NCI-H146 (cell line): ENCODE data around the gene SLC43A2.

Source experiments
- DNase-seq: peaks from one replicate; lab custom pipeline; 2025; lab: John Stamatoyannopoulos, UW

The SLC43A2 gene

DNA sequence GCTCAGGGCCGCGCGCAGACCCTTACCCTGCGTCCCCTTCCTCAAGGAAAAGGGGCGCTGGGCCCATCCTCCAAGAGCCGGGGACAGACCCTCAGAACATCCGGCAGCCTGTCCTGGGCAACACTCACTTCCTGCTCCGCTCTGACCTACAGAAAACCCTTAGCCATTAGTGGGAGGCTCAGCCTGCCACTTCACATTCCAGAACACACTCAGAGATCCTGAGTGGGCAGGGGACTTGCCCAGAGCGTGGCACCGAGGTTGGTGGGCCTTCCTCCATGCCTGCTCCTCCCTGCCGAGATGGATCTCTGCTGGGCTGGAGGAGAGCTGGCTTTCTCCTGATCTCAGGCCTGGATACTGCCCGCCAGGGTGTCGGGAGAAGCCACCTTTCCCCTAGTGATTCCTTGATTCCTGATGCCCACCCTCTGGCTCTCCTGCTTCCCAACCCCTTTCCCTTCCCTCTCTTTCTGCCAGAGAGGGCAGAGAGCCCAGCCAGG lies 15.4 kb upstream of the SLC43A2 start:
- no peak for DNase-seq

DNA sequence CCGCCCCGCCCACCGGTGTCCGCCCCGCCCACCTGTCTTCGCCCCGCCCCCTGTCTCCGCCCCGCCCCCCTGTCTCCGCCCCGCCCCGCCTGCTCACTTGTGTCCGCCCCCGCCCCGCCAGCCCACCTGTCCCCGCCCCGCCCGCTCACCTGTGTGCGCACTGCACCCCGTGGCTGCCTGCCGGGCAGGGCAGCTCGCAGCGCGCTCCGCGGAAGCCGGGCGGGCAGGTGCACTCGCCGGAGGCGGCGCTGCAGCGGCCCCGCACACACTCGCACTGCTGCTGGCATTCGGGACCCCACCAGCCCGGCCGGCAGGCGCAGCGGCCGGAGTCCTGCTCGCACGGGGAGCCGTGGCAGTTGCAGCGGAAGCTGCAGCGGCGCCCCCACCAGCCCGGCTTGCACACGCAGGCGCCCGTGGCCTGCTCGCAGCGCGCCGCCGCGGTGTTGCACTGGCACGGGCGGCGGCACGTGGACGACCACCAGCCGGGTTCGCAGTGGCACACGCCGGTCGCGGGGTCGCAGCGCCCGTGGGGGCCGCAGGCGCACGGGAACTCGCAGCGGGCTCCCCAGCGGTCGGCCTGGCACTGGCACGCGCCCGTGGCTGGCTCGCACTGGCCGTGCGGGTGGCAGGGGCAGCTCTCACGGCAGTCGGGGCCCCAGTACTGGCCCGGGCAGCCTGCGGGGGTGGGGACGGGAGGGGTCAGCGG lies 14.8 kb upstream of the SLC43A2 start:
- peak; percentile 90 for DNase-seq

DNA sequence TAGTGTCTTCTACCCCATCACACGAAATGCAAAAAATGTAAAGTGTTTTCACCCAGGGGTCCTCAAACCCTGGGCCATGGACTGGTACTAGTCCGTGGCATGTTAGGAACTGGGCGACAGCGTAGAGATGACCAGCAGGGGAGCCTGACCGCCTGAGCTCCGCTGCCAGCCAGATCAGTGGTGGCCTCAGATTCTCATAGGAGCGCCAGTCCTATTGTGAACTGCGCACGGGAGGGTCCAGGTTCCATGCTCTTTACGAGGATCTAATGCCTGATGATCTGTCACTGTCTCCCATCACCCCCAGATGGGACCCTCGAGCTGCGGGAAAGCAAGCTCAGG lies 12.4 kb upstream of the SLC43A2 start:
- no peak for DNase-seq

DNA sequence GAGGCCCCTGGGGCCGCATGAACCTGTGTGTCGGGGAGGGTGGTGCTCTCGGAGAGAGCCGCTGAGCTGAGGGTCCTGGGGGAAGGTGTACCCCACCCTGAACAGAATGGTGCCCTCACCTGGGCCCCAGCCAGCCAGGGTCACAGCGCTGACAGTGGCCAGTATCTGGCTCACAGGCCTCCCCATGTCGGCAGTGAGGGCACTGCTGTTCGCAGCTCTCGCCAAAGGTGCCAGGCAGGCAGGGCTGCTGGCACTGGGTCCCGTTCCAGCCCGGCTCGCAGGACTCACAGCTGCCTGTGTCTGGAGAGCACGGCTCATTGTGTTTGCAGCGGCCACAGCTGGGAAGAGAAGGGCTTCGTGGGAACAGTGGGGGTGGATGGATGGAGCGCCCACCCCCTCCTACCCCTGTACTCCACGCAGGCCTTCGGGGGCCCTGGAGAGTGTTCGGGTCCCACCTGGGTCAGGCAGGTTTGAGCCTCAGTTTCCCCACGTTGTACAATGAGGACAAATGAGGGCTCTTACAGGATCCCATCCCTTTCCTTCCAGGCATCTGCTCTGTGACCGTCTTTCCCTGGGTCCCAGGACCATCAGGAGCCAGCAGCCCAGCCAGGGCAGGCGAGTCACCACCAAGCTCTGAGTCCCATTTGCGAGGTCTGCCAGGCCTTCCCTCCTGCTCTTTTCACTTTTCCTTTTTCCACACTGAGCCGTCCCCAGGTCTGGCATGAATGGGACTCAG lies 11.9 kb upstream of the SLC43A2 start:
- DNase-seq: no peak

DNA sequence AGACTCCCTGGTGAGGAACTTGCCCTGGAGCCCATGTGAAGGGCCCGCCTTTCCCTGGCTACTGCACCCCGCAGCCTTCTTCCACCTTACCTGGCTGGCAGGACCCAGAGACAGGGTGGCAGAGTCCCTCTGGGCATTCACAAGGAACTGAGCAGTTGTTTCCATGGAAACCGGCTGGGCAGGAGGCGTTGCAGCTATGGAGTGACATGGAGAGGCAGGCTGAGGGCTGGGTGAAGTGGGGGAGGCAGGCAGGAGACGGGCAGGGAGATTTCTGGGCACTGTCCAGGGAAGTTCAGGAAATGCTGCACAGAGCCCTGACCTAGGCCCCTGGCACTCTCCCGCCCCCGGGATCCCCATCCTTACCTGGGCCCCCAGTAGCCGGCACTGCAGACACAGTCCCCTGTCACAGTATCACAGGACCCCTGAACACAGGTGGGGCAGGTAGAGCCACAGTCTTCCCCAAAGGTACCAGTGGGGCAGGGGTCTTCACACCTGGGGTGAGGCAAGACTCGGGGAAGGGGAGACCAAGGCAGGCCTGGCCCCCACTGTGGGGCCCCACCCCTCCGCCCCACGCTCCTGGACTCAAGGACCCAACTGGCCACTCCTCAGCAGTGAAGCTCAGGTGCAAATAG lies 11.0 kb upstream of the SLC43A2 start:
- peak; percentile 21 for DNase-seq

DNA sequence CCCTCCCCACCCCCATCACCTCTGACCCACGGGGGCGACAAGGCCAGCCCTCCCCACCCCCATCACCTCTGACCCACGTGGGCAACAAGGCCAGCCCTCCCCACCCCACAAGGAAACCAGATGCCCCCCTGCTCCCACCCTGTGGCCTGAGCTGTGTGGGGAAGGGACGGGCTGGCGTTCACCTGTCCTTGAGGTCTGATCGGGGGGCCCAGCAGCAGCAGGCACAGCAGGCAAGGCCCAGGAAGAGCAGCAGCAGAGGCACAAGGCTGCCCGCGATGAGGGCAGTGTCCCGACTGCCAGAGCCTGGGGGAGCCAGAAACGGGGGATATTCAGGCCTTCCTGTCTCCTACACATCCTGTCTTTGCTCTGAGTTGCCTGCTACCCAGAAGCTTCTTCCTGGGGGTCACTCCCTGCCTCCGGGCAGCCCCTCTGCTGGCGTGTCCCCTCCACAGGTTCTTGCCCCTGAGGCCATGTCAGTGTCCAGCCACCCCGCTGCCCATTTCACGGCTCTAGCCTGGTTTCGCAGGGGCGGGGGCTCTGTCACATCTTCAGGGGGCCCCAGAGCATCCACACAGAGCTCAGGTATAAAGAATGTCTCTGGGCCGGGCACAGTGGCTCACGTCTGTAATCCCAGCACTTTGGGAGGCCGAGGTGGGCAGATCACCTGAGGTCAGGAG lies 10.1 kb upstream of the SLC43A2 start:
- DNase-seq: no peak

DNA sequence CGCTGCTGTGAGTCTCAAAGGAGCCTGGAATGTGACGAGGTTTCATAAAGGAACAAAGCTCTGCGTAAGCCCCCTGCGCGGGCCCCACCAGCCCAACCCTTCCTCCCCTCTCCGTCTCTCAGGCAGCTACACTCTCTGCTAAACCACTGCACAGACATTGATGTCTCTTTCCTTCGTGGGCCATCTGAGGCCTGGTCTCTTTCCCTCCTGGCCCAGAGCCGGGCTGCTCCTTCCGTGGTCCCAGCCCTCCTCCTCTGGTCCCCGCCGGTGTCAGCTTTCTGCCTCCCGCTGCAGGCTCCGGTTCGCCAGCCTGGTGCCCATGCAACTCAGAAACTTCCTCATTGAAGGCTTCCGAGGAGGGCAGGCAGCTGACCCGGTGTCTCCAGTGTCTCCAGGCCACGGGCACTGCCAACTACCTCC lies 9.5 kb upstream of the SLC43A2 start:
- no peak for DNase-seq

DNA sequence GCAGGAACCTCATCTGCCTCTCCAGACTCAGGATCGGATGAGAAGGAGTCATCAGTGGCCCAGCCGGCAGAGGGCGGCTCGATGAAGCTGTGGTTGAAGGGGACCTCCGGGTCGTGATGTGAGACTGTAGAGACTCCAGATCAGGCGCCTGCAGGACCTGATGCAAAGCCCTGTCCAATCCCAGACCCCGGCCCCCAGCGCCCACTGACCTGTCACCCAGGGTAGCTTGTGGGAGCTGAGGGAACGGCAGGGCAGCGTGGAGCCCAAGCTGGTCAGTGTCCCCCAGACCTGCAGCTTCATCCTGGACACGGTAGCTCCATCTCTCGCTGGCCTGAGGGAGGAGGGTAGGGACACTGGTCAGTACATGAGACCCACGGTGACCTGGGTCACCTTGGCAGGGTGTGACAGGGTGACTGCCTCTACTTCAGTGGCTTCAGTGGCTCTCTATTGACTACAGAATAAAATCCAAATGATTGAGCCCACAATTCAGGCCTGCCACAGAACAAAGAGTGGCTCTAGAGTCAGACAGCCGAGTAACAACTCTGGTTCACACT lies 8.2 kb upstream of the SLC43A2 start:
- DNase-seq: no peak

DNA sequence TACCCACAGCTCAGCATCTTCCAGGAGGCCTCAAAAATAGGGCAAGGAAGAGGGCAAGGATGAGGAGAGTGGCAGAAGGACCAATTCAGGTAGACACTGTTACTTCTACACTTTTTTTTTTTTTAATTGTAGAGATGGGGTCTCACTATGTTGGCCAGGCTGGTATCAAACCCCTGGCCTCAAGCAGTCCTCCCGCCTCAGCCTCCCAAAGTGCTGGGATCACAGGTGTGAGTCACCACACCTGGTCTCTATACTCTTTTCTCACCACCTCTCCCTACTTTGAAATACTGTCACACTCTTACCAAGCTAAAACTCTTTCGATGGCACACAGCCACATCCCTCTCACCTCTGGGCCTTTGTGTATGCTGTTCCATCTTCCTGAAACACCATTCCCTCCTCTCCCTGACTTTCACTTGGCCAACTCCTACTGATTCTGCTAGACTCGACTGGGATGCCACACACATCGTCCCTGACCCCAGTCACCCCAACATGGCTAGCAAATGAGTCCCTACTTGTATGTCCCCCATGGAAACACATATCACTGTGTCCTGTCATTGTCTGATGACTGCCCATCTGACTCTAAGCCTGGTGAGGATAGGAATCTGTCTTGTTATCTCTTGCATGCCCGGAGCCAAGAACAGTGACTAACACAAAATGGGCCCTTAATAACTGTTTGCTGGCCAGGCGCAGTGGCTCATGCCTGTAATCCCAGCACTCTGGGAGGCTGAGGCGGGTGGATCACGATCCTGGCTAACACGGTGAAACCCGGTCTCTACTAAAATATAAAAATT lies 7.2 kb upstream of the SLC43A2 start:
- no peak for DNase-seq

DNA sequence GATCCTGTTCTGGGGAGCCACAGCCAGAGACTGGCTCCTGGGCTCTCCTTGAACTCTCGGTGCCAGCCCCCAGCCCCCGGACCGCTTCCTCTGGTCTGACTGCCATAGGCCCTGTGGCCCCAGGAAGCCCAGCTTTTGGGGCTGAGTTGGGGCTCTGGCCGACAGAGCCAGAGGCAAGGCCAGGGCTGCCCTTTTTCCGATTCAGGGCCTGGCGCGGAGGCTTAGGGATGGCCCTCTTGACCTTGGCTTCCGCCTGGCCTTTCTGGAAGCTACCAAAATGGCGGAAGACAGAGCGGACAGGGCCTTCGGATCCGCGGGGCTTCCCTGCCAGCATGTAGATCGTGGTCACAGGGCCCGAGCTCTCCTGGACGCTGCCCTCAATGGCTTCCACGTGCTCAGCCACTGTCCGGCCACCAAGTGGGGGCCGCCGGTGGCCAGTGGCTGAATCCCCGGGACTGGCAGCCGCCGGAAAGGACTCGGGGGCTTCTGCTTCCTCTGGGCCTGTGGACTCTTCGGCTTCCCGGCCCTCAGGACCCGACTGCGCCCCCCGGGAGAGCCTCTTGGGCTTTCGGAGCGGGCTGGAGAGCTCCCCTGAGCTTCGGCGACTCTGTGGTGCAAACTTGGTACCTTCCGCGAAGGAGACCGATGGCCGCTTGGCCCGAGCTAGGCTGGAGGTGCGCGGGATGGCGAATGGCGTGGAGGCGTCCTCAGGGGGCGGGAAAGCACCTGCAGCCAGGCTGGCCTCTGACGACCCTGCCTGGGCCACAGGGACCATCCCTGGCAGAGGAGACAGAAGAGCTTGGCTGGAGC lies 6.4 kb upstream of the SLC43A2 start:
- DNase-seq: no peak

DNA sequence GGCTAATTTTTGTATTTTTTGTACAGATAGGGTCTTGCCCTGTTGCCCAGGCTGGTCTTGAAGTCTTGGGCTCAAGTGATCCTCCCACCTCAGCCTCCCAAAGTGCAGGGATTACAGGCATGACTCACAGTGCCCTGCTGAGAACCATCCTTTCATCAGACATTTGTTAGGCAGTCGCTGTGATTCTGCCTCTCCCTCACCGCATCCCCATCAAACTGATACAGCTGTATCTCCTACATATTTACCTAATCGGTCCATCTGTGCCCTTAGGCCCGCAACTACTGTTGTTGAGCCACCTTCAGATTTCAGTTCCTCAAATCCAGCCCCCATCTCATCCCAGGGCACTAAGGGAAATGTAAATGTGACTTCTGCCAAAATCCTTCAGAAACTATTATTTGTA lies 2.0 kb upstream of the SLC43A2 start:
- no peak for DNase-seq

DNA sequence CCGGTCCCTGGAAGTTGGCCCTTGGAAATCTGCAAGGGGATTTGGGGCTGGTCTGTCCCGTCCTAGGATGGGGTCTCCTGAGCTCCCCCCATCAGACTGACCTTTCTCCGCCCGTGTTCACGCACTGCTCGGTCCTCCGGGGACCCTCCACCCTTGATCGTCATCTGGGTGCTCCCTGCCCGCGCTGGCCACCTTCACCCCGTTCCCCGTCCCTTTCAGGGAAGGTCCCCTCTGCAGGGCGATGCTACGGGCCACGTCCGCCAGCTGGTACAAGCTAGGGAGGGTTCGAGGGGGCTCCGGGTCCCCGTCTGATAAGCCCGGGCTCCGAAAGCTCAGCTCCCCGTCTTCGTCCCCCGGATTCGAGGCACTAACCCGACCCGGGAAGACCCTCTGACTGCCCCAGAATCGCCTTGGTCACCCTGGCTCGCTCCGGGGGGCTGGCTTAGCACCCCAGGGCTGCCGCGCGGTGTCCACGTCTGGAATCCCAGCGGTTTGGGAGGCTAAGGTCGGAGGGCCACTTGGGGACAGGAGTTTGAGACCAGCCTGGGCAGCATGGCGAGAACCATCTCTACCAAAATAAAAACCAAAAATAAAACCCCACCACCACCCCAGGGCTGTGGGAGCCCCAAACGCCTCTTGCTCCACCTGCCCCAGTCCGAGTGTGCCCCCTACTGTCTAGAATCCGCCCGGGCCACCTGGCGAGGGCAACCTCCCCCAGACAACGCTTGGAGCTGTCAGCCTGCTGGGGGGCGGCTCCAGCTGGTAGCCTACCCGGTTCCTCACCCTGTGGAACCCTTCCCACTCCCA lies 1.1 kb upstream of the SLC43A2 start:
- DNase-seq: peak; percentile 34

DNA sequence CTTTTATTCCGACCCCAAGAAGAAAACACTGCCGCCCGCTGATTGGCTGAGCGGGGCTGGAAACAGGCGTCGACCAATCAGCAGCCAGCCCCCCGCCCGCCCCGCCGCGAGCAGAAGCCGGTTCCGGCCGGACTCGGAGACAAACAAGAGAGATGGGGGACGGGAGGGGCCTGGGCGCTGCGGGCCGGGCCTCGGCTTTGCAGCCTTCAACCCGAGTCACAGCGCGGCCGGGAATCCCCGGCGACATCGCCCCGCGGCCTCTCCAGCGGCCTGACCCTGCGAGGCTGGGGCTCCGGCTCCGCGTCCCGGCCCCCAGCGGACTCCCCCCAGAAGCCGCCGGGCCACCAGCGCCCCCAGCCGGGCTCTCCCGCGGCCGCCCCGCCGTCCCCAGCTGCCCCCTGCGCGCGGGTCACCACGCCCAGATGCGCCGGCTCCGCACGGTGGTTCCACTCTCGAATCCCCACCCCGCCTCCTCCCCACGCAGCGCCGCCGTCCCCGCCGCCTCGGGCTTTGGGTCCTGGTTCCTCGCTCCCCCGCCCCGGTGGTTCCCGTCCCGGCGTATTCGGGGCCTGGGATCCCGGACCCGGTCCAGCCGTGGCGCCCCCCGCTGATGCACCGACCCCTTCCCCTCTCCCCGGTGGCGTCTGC lies 346 bp upstream of the SLC43A2 start:
- peak; percentile 97 for DNase-seq

DNA sequence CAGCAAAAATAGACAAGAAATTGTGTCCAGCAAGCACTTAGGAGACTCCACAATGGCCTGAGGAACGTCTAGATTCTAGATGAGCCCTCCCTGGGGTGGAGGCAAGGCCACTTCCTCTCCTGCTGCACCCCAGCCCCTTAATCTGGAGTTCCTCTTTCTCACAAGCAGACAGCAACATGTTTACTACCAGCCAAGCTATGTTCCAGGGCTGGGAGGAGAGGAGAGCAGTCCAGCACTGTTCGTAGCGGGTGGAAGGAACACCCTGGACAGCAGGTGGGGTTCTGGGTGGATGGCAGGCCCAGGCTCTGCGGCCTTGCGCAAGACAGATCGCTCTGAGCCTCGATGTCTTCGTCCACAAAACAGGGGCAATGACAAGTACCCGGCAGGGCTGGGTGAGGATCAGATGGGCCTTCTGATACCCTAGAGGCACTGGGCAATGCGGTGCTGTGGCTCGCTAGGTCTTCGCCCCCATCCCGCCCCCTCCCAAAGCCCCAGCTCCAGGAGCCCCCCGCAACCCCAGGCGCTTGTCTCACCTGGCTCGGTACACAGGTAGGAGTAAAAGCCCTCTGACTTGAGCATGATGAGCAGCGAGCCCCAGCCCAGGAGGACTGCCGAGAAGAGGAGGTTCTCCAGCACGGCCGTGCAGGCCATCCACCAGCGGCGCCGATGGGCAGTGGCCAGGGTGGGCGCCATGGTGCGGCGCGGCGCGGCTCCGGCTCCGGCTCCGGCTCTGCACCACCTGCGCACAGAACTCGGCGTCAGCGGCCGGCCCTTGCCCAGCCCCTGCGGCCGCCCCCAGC lies 1.3 kb downstream of the SLC43A2 start:
- no peak for DNase-seq

DNA sequence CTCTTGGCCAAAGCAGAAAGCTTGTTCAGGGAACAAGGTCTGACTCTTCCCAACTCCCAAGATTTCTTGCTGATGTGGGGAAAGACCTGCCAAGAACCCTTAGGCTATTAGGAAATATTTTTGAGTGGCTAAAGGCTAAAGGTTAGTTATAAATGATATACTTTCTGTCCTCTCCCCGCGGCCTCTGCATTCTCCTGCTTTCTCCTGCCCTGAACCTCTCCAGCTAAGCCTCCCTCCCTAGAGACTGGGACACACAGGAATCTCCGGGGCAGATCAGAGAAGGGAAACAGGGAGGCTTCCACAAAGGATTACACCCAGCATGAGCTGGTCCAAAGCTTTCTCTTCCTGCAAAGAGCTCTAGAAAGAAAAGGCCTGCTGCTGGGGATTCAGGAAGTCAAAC lies 2.3 kb downstream of the SLC43A2 start:
- no peak for DNase-seq

DNA sequence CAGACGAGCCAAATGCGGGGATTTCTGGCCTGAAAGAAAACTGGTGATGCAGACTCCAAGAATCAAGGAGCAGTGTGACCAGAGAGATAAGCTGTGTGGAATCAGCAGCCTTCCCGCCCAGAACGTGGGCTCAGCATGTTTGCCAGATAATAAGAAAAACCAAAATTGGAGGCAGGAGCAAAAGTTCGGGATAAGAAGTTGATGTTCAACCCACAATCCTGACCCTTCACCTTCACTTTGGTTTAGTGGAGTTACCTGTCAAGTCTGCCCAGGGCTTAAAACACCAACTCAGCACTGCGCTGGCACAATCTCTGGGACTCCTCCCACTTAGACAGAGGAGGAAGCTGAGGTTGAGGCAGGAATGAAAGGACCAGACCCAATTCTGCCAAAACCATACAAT lies 3.1 kb downstream of the SLC43A2 start:
- DNase-seq: no peak

DNA sequence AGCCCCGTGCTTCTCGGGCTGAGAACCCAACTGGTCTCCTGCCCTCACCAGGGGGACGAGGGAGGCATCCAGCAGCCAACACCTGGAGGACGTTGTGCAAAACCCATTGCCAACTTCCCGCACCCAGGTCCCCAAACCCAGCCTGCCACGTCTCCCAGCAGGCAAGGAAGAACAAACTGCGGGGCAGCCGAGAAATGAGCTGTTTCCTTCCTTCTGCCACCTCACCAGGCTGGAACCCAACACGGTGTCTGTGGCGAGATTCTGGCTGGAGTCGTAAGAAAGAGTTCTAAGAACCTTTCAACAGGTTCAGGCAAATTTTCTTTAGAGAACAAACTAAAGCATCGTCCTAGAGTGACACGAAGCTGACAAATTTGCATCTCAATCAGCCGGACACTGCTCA lies 3.6 kb downstream of the SLC43A2 start:
- DNase-seq: no peak

DNA sequence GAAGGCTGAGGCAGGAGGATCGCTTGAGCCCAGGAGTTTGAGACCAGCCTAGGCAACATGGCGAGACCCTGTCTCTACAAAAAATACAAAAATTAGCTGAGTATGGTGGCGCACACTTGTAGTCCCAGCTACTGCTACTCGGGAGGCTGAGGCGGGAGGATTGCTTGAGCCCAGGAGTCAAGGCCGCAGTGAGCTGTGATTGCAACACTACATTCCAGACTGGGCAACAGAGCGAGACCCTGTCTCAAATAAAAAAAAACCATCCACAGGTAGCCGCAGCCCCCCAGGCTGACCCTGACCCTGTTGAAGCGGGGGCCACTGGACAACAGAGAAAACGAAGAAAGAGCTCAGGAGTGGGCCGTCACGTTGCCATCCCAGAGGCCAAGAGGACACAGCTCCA lies 4.0 kb downstream of the SLC43A2 start:
- no peak for DNase-seq
